ENCODE data around the gene TRMT10C.
A peak's percentile ranks its signal among the peaks of the same experiment; 100 is the strongest.
"Not testable (repeated sequence)": the region's sequence is repeated elsewhere in the genome, so short reads cannot be mapped to it uniquely, and the experiment has no call there.

Gene TRMT10C
- 14.3 to 46.4 (median 31.3) reads per million in 18 experiments for total RNA-seq

GRCh38 chr3:101561630-101562328 is at the start of gene TRMT10C:
Gene TRMT10C (plus strand): TSS chr3:101561868. CDS start chr3:101564782, 2,914 bp downstream.
- DNase-seq: peak; percentile 96

- no peak for DNase-seq
Measured at GRCh38 chr3:101512396-101512645, 49.3 kb upstream of the TRMT10C start.

DNA sequence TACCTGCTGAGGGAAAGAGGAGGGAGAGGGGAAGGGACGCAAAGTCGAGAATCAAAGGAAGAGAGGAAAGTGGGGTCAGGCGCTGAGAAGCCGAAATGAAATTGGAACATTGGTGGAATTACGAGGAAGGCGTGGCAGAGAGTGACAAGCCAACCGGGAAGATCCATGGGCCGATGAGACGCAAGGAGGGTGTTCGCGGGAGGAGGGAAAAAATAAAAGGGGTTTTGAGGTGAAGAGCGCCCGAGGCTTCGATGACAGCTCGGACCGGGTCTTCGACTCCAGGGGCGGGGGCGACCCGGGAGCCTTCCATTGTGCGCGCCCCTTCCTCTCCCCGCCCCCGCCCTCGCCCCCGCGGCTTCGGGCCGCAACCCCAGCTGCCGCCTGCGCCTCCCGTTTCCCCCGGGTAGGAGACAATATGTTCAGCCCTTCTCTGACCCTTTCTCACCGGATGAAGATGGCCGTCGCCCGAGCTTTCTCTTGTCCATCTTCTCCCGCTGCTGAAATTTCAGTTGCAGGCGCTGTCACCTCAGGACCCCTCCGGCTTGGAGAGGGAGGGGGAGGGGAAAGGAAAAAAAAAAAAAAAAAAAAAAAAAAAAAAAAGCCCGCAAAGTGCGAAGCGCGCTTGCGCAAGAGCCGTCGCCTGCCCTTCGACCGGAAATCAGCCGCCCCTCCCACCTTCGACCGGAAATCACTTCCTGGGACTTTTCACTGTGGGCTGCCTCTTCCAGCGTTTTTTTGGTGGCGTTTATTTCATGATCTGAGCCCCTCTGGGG is 48.8 kb upstream of the TRMT10C start, which contains the start of gene SENP7:
SENP7 (minus strand) TSS at position 567 of the 773 bp plus-strand sequence; CDS start at position 485, 82 bp downstream.
- peak; percentile 75 to 89 for DNase-seq

DNA sequence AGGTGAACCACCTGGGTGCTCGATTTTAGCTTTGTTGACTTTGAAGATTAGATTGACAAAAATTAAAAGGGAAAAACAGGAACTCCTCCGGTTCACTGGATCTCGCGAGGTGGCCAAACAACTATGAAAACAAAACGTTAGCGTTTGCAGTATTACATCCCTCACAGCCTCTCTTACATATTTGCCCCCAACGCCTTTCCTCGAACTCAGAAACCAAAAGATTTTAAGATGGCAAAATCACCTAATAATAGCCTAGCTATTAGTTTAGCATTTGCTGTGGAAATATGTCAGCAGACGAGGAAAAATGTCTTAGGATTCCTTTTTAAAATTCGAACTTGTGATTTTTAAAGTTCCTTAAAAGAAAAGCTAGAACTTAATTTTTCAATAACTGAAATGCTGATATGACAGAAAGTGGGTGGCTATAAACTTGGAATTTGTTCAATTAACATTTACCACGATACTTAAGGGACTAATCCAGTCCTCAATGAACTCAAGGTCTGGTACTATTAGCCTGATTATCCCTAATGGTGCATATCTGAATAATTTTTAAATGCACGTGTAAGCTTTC is 48.2 kb upstream of the TRMT10C start:
- DNase-seq: no peak

GRCh38 chr3:101518421-101518871 is 43.2 kb upstream of the TRMT10C start:
- DNase-seq: no peak

- DNase-seq: no peak
Measured at GRCh38 chr3:101519685-101520365, 41.8 kb upstream of the TRMT10C start.

GRCh38 chr3:101521211-101521701 is 40.4 kb upstream of the TRMT10C start:
- no peak for DNase-seq

DNA sequence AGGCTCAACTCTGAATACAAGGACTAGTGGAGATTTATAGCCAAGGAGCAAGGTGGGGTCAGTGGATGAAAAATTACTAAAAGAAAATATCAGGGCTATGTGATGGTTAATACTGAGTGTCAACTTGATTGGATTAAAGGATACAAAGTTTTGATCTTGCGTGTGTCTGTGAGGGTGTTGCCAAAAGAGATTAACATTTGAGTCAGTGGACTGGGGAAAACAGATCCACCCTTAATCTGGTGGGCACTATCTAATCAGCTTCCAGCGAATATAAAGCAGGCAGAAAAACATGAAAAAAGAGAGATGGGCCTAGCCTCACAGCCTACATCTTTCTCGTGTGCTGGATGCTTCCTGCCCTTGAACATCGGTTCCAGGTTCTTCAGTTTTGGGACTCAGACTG is 34.2 kb upstream of the TRMT10C start:
- DNase-seq: no peak

GRCh38 chr3:101527906-101528305 is 33.8 kb upstream of the TRMT10C start:
- no peak for DNase-seq

DNA sequence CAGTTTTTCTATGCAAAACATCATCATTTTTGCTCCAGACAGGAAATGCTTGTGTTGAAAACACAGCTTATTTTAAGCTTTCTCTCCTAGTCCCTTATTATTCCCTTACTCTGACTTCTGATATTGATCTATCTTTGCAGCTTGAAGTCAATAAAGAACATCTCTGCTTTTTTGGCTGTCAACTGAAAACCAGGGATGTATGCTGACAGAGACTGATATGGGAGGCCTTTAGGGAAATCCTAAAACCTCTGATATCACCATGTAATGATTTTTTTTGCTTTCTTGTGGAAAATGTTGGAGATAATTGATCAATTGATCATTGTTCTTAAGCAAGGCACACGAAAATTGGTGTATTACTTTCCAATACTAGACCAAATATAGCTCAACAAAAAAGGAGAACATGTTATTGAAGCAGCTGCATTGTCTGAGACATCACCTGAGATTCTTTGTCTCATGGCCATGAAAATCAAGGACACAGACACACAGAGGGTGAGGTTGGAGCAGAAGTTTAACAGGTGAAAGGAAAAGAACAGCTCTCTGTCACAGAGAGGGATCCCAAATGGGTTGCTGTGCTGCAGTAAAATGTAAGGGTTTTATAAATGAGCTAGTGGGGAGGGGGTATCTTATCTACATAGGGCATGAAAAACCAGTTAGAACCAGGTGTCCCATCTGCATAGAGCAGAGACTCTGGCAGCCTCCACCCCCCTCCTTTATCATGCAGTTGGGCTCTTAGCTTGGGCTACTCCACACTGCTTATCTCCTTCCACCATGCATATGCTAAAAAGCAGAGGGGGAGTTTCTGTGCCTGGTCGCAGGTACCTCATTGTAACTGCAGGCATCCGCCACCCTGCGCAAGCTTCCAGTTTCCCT is 31.6 kb upstream of the TRMT10C start:
- no peak for DNase-seq

DNA sequence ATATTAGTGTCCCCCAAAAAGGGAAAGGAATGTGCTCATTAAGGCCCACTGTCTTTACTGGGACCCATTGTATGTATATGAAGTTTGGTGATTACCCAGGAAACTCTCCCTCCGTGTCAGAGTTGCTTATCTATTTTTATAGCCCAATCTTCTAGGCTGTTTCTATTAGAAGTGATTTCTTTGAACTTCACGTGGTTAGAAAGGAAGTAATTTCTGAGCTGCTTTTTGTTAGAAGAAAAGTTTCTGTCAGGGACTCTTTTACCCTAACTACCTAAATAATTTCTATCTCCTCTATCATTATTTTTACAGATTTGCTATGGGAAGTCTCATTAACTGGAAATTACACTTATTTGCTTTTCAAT is 31.0 kb upstream of the TRMT10C start:
- no peak for DNase-seq

DNA sequence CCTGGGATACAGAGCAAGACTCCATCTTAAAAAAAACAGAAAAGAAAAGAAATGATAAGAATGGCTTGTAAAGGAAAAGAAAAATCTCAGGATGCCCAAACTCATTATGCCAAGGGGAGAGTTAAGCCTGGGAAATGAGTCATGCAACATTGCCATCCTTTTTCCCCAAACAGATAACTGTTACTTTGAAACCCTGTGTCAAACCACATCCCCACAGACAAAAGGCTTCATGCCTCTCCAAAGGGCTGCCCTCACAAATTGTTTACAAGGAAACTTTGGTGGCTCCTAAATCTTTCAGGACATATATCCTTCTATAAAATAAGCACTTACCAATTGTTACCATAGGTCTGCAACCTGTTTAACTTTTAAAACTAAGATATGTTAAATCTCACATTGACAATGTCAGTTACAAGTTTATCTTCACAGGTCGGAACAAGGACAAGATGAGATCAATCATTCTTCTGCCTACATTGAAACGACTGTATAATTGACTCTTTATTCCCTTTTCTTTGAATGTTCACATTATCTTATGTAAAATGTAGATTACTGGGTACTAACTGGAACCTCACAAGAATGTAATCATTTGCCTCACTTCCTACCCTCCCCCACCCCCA is 30.1 kb upstream of the TRMT10C start:
- DNase-seq: no peak

- no peak for DNase-seq
Measured at GRCh38 chr3:101532783-101533602, 28.7 kb upstream of the TRMT10C start.

DNA sequence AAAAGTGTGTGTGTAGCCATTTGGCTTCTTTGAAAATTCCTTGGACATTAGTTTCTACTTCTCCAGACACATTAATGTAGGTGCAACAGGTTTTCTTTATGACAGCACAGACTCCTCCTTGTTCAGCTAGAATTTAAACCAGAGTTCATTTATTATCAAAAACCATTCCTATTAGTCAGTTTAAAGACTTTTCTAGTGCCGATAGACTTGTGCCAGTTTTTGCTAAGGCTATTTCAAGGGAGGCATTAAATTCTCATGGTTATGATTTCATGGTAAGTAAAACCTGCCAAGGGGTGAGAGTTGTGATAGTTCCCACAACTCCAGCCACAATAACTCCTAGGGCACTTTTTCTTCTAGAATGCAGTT is 28.1 kb upstream of the TRMT10C start:
- DNase-seq: no peak

DNA sequence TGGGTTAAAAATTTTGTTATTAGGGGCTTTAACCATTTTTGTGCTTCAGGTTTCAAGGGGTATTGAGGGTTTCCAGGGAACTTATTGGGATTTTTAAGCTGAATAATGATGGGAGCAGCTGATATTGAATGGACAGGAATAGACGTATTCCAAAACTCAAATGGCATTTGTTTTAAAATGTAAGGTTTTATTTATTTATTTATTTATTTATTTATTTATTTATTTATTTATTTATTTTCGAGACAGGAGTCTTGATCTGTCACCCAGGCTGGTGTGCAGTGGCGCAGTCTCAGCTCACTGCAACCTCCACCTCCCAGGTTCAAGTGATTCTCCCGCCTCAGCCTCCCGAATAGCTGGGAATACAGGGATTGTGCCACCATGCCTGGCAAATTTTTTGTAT is 26.4 kb upstream of the TRMT10C start:
- no peak for DNase-seq

- no peak for DNase-seq
Measured at GRCh38 chr3:101536266-101536665, 25.4 kb upstream of the TRMT10C start.

DNA sequence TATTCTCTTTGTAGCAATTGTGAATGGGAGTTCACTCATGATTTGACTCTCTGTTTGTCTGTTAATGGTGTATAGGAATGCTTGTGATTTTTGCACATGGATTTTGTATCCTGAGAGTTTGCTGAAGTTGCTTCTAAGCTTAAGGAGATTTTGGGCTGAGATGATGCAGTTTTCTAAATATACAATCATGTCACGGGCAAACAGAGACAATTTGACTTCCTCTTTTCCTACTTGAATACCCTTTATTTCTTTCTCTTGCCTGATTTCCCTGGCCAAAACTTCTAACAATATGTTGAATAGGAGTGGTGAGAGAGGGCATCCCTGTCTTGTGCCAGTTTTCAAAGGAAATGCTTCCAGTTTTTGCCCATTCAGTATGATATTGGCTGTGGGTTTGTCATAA is 24.7 kb upstream of the TRMT10C start:
- DNase-seq: not testable (repeated sequence)

DNA sequence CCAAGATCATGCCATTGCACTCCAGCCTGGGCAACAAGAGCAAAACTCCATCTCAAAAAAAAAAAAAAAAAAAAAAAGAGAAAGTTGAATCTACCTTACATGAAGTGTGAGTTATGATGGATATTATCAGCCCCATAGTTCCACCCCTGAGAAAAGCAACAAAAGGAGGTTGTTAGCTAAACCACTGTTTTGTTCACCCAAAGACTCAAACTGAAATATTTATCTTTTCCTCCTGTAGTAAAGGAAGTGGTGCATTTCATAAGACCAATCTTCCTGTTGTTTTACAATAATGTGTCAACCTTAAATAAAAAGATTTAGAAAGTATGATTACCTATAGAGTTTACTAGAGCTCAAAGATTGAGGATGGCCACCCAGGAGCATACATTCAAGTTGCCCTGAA is 18.7 kb upstream of the TRMT10C start:
- no peak for DNase-seq

DNA sequence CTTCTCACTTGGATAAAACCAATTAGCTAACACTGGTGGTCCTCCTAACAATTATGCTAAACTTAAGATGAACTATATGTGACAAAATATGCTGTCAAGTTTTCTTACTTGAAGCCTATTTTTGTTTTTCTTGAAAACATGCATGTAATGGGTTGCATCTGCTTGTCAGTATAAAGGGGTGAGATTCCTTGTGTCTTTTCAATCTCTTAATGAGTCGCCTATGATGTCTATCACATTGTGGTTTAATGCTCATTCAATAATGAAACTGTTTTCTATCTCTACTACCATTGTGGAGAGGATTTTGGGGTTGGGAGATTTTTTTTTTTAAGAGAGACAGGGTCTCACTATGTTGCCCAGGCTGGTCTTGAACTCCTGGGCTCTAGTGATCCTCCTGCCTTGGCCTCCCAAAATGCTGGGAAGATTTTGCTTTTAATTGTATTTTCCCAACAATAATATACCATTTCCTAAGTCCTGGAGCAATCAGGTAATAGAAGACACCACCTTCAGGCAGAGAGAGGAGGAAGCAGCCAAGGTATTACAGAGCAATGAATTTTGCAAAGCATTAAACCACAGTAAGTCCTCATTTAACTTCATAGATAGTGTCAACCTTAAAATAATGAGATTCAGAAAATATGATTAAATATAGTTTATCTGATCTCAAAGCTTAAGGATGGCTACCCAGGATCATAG is 17.4 kb upstream of the TRMT10C start:
- no peak for DNase-seq

DNA sequence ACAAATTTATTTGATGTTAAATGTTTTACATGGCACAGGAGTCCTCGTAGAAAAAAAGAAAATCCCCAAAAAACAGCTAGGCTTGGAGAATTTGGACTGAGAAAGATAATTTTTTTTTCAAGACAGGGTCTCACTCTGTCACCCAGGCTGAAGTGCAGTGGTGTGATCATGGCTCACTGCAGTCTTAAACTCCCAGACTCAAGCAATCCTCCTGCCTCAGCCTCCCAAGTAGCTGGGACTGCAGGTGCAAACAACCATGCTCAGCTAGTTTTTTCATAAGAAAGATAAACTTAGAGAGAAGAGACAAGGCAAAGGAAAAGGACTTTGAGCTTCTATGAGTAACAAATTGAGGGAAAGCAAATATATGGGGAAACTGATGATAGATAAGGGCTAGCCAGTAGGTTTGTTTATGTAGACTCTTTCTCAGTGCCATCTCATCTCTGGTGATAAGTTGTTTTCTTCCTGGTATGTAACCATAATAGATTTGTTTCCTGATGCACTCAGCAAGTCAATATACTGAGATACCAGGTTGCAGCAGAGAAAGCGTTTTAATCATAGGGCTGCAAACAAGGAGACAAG is 13.1 kb upstream of the TRMT10C start:
- DNase-seq: no peak
